Epidermal melanocyte (primary cell): ENCODE results near the gene APOL1.
"Not testable (repeated sequence)": the region's sequence is repeated elsewhere in the genome, so short reads cannot be mapped to it uniquely, and the experiment has no call there.

Experiments used
- DNase-seq: peaks from one replicate; pipeline ENCODE4 v3.0.0; 2011; ENCODE audit warnings: low spot score; ENCODE audit not compliant: insufficient read length

APOL1 gene

DNA sequence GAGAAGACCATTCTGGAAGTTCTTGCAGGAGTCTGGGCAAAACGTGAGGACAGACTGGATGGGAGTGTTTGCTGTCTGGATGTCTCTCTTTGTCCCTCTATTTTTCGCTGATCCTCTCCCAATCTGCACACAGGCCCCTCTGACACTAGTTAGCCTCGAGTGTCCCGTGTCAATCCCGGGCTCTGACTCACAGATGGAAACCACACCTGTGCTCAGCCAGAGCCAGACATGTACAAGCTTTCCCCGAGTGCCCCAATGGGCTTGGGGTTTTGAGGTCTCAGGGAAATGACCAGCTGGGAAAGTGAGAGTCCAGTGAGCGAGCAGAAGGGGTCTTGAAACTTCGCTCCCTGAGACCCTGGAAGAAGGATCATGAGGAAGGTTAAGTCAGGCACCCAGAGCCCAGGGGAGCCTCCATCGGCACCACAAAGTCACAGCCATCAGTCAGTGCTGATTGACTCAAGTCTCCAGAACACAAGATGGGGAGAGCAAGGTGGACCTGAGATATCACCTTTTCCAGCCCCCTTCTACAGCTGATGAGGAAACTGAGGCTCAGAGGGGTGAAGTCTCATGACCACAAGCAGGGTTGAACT lies 27.5 kb upstream of the APOL1 start:
- DNase-seq: no peak

DNA sequence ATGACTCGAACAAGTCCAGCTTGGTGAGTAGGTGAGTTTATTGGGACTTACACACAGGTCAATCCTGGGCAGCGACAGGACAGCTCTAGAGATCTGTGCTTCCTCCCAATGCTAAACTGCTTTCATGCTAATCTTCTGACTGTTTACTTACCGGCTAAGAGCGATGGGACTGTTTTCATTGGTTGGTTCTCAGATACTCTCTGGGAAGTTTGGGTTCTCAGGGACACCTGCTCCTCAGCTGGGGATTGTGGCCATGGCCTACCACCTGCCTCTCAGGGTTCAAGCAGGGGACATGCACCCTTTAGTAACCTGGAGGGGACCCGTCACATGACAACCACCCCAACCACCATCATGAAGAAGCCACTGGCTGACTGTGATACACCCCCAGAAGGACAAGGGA lies 26.7 kb upstream of the APOL1 start:
- no peak for DNase-seq

DNA sequence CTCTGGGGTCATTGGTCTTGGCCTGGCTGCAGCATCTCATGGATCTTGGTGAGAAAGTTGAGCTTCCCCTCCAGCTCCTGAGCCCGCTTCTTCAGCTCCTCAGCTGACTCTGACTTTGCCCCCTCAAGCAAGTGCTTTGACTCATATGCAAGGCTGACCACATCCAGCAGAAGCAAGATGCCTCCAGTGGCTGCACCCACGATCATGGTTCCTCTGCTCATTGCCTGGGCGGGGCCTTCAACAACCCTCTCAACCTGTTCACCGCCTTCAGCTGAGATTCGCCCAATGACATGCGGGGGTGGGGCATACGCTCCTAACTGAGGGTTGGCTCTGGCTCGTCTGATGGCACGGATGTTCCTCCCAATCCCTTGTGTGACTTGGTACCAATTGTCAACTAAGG lies 25.5 kb upstream of the APOL1 start:
- no peak for DNase-seq

DNA sequence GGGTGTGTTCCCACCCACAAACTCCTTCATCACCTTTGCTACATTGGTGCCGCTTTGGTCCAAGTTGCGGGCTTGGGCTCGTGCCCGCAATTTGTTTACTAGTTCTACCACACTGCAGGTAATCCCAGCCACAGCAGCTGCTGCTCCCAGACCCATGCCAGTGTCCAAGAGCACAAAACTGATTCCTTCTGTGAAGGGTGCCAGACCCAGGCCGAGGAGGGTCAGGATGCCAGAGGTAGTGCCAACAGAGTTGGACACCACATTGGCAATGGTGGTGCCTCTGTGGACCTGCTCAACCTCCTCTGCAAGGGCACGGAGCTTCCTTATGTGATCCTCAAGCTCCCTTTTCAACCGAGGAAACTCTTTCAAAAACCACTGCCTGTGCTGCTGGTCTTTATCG lies 25.1 kb upstream of the APOL1 start:
- DNase-seq: no peak

DNA sequence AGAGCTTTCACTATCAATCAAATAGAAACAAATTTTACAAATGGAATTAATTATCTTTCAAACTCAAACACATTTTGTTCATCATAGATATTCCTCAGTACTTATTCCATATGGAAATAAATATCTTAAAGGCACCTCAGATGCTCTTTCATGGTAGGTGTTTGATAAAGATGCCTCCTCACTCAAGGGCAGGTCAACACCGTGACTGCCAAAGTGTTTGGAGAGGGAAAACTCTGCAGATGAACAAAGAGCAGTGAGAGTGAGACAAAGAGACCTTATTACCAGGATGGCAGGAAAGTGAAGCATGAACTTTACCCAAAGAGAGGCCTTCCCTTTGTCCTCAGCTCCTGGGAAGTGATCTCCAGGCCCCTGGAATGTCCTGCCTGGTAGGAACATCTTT lies 24.6 kb upstream of the APOL1 start:
- DNase-seq: not testable (repeated sequence)

DNA sequence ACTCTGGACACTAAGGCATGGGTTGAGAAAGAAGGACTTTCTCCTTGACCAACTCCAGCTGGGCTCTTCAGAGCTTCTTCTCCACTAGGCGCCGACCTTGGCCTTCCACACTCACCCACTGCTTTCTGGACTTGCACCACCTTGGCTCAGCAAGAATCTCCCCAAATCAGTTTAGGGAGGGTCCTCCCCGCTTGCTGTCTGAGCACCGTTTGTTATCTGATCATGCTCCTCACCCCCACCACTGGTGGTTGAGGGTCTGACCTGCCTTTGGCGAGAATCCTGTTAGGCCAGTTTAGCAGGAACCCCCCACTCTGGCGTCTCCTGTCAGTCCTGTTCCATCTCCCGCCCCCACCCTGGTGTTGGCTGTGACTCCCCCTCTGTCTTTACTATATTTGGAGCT lies 24.0 kb upstream of the APOL1 start:
- no peak for DNase-seq

DNA sequence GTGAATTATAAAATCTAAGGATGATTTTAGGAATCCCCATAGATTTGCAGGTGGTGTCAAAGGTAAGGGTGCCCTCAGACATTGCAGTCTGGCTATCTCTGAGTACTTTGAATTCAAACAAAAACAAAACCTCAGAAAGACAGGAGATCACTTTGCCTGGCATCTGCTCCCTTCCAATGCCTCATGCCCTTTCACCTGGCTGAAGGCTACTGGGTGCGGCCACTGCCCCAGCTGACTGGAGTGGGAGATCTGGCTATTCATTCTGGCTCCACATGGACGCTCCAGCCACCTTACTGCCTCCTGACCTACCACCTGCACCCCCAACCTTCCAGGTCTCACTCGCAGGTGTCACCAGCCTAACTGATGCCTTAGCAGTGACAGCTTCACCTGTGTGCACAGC lies 23.3 kb upstream of the APOL1 start:
- not testable (repeated sequence) for DNase-seq

DNA sequence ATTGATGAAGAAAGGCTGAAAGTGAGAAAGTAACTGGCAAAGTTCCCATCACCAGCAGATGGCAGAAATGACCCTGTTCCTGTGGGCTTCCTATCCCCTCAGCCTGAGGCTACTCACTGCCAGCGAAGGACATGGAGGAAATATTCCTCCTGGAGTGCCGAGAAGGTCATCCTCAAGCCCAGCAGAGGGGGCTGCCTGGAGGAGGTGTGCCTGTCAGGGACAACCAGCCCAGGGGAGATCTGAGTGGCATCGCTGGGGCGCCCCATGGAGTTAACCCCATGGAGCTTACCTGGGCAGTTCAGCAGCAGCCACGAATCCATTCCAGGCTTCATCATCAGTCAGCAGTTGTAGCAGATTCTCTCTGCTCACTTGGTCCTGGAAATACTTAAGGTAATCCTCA lies 21.9 kb upstream of the APOL1 start:
- DNase-seq: not testable (repeated sequence)

DNA sequence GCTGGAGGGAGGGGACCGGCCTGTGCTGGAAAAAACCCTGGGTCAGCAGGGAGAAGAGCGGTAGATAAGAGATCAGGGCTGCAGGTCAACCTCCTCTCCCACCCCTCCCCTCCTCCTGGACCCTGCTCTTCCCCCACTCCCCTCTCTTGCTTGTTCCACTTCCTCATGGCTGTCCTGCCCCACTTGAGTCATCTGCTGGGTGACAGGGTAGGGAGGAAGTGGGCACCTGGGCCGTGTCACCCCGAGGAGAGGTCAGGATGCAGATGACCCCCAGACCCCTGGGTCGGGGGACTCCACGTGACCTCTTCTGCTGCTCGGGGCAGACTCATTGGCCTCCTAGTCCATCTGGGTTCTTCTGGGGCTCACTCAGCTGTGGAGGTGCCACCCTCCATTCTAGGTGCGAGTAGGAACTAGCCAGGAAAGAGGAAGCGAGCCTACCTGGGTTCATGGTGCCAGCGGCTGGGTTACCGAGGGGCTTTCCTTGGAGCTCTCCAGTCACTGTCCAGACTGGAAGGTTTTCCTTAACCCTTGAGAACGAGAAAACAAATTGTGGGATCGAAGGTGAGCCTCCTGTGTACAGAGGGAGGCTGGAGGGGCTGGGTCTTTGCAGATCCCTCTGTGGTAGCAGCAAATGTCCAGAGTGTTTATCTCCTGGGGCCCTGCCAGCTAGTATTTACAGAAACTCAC lies 20.1 kb upstream of the APOL1 start:
- DNase-seq: no peak

DNA sequence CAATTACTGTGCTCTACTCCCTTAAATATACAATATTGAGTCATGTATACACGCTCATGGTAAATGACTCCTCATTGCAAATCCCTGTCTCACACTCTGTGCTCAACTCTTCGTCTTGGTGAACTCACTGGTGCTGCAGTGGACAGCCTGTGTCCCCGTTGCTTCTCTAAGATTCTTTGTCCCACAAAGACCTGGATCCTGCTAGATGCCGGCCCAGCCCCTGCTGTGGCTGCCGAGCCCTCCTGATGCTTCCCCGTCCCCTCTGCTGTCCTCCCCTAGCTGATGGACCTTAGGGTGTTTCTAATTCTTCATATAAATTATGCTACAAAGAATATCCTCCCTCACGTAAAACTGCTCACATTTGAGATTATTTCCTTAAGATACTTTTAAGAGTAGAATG lies 19.1 kb upstream of the APOL1 start:
- DNase-seq: no peak

DNA sequence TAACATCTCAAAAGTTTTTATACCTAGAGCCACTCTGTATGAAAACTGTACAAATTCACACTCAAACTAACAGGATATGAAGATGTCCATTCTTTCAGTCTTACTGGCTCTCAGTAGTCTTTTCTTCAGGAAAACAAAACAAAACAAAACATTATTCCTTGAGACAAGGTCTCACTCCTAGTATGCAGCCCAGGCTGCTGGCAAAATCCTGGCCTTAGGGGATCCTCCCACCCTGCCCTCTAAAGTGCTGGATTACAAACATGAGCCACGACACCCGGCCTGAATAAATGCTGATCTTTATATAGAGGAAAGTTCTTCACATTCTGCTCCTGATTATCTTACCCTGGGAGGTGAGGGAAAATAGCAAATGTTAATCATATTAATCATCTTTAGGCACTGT lies 18.7 kb upstream of the APOL1 start:
- DNase-seq: no peak

DNA sequence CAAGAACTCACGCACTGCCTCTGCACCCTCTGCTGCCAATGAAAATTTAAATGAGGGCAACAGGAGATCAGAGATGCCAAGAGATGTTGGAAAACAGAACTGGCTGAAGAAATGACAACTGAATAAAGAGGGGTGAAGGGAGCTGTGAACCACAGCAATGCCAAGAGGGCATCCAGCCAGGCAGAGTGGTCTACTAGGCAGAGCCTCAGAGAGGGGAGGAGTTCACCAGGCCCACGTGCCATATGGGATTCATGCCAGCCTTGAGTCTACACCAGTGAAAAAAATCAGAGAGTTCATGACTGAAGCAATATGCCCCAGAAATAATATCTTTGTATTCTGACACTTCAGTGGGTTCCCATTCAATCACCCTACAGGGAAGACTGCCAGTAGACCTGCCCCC lies 18.0 kb upstream of the APOL1 start:
- no peak for DNase-seq

DNA sequence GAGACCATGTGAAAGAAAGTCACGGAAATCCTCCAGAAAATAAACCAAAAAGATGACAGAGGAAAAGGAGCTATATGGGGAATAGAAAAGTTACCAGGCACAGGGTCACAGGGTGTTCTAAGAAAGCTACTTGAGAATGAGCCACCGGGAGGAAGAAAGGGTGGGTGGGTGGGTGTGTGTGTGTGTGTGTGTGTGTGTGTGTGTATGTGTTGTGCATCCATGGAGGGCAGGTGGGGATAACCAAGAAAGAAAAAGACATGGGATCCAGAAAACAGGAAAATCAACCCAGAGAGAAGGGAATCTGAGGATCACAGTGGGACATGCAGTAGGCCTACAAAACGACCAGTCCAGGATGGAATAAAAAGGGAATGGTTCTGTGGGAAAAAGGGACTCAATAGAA lies 17.3 kb upstream of the APOL1 start:
- no peak for DNase-seq

DNA sequence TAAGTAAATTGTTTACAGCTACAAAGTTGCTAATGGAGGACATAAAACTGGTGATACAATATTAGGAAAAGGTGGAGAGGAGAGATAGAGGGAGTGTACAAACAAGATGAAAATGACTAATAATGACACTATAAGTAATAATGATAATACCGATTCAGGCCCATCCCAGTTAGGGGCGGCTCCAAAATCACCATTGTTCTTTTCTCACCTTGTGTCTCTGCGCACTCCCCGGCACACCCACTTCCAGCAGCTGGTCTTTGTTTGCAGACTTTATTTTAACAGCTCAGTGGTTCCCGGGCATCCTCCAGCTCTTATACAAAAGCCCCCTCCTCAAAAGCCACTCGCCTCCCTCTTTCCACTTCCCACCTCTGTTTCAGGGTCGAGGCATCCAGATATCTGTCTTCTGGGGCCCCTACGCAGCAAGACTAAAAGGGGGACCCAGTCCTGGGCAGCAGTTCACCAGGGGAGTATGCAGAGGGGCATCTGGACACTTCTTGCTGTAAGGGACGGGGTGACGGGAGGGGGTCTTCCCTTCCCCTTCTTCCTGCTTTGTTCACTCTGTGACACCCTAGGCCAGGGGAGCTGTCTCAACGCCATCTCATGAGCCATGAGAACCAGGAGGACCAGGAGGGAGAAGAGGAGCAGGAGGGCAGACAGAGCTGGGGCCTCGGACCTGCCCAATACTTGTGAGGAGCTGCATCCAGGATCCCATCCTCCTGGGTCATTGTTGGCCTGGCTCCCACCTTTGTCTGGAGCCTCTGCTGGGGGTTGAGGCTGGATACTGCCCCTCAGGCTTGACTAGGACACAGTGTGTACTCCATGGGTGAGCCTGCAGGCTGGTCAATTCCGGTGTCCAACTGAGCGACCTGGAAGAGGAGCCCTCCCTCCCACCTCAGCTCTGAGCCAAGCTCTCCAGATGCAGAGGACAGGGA lies 16.3 kb upstream of the APOL1 start:
- no peak for DNase-seq

DNA sequence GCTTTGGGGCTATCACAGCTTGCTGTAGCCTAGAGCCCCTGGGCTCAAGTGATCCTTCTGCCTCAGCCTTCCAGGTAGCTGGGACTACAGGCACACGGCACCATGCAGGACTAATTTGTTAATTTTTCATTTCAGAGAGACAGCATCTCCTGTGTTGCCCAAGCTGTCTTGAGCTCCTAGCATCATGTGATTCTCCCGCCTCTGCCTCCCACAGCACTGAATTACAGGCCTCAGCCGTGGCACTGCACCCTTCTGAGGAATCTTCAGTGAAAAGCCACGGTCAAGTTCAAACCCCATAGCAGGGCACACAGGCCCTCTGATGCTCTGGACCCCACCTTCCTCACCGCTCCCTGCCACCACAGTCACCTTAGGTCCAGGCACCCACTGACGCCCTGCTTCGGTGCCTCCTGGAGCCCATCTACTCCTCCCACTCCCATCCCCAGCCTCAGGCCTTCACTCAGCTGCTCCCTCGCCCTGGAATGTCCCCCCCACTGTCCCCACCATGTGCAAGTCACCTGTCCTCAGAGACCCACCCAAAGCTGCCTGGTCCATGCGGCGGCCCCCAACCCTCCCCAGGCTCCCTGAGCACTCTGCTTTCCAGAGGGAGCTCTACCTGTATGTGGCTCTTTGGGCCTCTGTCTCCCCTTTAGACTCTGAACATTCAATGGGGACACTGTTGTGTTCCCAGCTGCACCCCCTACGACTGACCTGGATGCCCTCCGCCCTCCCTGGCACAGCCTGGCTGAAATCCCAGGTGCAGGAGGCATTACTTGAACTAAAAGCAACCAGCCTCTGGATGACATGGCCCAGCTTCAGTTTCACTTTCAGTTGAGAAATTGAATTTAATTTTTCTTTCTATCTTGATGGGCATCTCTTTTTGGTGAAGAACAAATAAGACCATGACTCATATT lies 15.2 kb upstream of the APOL1 start:
- no peak for DNase-seq

DNA sequence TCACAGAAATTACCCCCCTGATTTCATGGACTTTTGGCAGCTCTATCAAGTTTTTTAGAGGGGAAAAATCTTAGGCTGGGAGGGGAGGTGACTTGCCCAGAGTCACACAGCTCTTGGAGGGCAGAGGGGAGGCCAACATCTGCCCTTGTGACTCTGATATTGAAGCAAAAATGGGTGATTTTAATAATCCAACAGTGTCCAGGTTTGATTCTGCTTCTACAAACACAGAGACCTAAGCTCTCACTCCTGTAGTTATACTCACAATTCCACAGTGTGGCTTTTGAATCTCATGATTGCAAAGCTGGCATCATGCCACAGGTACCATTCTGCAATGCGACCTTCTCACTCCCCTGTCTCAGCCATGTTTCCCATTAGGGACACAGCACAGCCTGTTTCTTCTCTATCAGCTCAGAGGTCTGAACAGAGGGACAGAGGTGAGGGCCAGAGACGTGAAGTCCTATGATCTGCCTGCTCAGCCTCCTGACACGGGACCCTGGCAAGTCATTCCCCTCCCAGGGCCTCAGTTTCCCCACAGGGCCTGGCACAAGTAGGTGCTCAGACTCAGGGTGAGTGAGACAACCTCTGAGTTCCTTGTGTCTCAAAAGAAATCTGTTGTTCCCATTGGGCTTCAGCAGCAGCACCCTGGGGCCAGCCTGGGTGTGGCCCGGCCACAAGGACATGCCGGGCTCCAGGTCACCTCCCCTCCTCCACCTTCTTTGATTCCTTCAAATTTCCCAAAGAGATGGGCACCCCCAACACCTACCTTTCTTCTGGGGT lies 14.4 kb upstream of the APOL1 start:
- no peak for DNase-seq

DNA sequence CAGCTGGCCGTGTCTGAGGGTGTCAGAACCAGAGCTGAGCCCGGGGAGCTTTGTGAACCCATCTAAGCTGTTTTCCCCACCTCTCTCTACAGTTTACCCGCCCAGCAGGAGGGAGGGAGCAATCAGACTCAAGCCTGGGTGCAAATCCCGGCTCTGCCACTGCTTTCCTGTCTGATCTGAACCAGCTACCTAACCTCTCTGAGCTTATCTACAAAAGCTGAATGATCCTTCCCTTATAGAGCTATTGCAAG lies 13.9 kb upstream of the APOL1 start:
- DNase-seq: no peak

DNA sequence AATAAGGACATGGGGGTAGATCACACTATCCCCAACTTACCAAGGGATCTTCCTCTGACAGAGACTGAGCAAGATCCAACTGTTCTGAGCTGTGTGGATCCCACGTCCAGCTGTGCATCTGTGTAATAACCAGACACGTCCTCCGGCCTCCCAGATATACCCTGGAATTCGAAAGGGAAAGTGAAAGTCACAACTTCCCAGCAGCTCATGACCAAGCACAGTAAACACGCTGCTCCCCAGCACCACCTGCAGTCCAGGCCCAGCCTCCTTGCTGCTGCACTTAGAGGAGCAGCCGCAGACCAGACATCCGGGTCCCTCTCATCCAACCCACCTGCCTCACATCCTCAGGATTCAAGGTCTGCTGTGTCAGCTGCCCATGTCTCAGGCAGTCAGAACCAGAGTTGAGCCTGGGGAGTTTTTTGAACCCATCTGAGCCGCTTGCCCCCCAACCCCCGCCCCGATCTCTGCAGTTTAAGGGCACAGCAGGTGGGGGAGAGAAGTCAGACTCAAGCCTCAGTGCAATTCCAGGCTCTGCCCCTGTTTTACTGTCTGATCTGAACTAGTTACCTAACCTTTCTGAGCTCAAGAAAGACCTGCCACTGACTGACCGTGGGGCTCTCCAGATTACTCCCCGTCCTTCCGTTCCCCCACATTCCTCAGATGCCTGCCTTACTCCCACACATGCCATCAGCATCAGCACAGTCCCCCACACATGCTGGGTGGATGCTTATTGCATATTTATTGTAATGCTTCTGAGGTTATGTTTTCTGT lies 13.3 kb upstream of the APOL1 start, which contains the start of gene APOL2:
Gene APOL2, minus strand, starts transcription at position 127 of the 771 bp plus-strand sequence. CDS start 6,365 bp downstream, outside the sequence.
- DNase-seq: peak; percentile 87

DNA sequence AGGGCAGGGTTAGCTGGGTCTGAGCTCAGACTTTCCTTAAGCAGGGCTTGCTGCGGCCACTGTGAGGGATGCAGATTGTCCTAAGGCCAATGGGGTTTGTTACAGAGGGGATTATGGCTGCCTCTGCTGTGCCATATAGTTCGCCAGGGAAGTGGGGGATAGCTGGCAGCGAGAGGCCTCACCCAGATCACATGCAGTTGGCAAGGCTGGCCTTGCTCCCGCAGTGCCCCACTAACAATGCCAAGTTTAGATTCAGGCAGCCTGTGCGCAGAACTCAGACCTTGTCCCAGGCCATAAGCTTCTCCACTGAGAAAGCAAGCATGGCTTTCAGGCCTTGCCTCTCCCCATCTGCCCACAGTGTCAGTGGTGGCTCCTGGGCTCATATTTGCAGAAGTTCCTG lies 8.9 kb upstream of the APOL1 start:
- no peak for DNase-seq
